Left ventricle myocardium inferior (tissue), 1 donor: ENCODE measurements around the gene TMEM161B. TPM values are rescaled to one million over a fixed set of nuclear protein-coding genes. Genes with fewer than 3 reads are reported as not detected.

ENCODE experiments used
- DNase-seq: peaks from one replicate; pipeline ENCODE4 v3.0.0-alpha.2; 2020
- H3K27ac ChIP-seq: fragments of 200-600 bp; replicated peaks from 2 replicates; pipeline ENCODE4 v1.8.0; 2021
- H3K27me3 ChIP-seq: fragments of 200-600 bp; 2 replicates; pipeline ENCODE4 v1.8.0; 2021; ENCODE audit warnings: low read depth
- H3K36me3 ChIP-seq: fragments of 200-600 bp; 2 replicates; pipeline ENCODE4 v1.8.0; 2021
- H3K4me1 ChIP-seq: fragments of 200-600 bp; 2 replicates; pipeline ENCODE4 v1.8.0; 2021
- H3K4me3 ChIP-seq: fragments of 200-600 bp; 2 replicates; pipeline ENCODE4 v1.8.0; 2021; ENCODE audit warnings: mild to moderate bottlenecking, moderate library complexity
- H3K9me3 ChIP-seq: fragments of 200-600 bp; replicated peaks from 2 replicates; pipeline ENCODE4 v1.8.0; 2021
- intact Hi-C: fragments of 100-400 bp; cut with micrococcal nuclease; formaldehyde crosslinking; loops from one replicate; pipeline ENCODE4 v1.11.0; 2022
- total RNA-seq: library from RNA; stranded (reverse); fragmentation: NEBNext Ultra II Directional; extraction: Animal tissue kit (Norgen Biotek cat#: 25700); gene quantifications from one replicate; pipeline ENCODE4 v1.2.1, GENCODE V29; 2021
- TF ChIP-seq, protein P1 (sequence below): fragments of 200-600 bp; IDR thresholded peaks from 2 replicates; pipeline ENCODE4 v1.8.0; 2021; ENCODE audit warnings: antibody characterized with exemption, mild to moderate bottlenecking, borderline replicate concordance
- donor health status: DM: no; HTN: yes; CAD: no; lungs with severe emphysema.

Gene TMEM161B
- total RNA-seq, 1 donor from 2014 or later, result 8.0 TPM

GRCh38 chr5:88145611-88146467 is 122.8 kb downstream of the TMEM161B start:
- TF ChIP-seq, protein P1, sequence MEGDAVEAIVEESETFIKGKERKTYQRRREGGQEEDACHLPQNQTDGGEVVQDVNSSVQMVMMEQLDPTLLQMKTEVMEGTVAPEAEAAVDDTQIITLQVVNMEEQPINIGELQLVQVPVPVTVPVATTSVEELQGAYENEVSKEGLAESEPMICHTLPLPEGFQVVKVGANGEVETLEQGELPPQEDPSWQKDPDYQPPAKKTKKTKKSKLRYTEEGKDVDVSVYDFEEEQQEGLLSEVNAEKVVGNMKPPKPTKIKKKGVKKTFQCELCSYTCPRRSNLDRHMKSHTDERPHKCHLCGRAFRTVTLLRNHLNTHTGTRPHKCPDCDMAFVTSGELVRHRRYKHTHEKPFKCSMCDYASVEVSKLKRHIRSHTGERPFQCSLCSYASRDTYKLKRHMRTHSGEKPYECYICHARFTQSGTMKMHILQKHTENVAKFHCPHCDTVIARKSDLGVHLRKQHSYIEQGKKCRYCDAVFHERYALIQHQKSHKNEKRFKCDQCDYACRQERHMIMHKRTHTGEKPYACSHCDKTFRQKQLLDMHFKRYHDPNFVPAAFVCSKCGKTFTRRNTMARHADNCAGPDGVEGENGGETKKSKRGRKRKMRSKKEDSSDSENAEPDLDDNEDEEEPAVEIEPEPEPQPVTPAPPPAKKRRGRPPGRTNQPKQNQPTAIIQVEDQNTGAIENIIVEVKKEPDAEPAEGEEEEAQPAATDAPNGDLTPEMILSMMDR, result no peak
- Histone ChIP-seq H3K36me3 (no peaks in the 10 kb centered on the region), H3K4me1 (peaks cover 42% of the 10 kb centered on the region), H3K9me3 (peaks cover 12% of the 10 kb centered on the region), H3K27me3 (peaks cover 68% of the 10 kb centered on the region), H3K27ac (no peak overlapping the region), H3K4me3 (peak overlapping the region; percentile 39)
- no peak for DNase-seq
- intact Hi-C loops, result loop anchor here (10.0 kb wide), 1 partner anchor 539 kb away; no protein-coding TSS in a partner anchor

- intact Hi-C loops, result loop anchor here (10.0 kb wide), 1 partner anchor 540 kb away; no protein-coding TSS in a partner anchor
- Histone ChIP-seq H3K36me3 (no peaks in the 10 kb centered on the region), H3K27ac (no peak overlapping the region), H3K4me1 (peaks cover 48% of the 10 kb centered on the region), H3K4me3 (peak overlapping the region; percentile 39), H3K9me3 (peaks cover 6% of the 10 kb centered on the region), H3K27me3 (peaks cover 69% of the 10 kb centered on the region)
- no peak for DNase-seq
- TF ChIP-seq, protein P1, result no peak
These were observed 123.4 kb downstream of the TMEM161B start for GRCh38 chr5:88145221-88145610.
